ENCODE measurements around the gene ENTHD1.

GRCh38 chr22:39738746-39739145, 154.8 kb downstream of the ENTHD1 start:
- TF ChIP-seq EZH2 (IDR thresholded peaks at IDR 0.05; ENCODE audit: borderline replicate concordance, control insufficient read depth, low read depth, low read length) (no peak), SUZ12 (IDR thresholded peaks at IDR 0.05; ENCODE audit: unreplicated experiment) (no peak)
- TF ChIP-seq, protein P1, sequence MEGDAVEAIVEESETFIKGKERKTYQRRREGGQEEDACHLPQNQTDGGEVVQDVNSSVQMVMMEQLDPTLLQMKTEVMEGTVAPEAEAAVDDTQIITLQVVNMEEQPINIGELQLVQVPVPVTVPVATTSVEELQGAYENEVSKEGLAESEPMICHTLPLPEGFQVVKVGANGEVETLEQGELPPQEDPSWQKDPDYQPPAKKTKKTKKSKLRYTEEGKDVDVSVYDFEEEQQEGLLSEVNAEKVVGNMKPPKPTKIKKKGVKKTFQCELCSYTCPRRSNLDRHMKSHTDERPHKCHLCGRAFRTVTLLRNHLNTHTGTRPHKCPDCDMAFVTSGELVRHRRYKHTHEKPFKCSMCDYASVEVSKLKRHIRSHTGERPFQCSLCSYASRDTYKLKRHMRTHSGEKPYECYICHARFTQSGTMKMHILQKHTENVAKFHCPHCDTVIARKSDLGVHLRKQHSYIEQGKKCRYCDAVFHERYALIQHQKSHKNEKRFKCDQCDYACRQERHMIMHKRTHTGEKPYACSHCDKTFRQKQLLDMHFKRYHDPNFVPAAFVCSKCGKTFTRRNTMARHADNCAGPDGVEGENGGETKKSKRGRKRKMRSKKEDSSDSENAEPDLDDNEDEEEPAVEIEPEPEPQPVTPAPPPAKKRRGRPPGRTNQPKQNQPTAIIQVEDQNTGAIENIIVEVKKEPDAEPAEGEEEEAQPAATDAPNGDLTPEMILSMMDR (IDR thresholded peaks at IDR 0.05 in 2 of 3, conservative IDR thresholded peaks at IDR 0.05 in 1 of 3; ENCODE audit: control insufficient read depth in 2 of 3, extremely low read depth in 1 of 3, insufficient read depth in 1 of 3, low read depth in 3 of 3, low read length in 3 of 3), result no peak

Data from GM12878 (cell line).